HG03342 (cell line): ENCODE results near the gene PARD3.

Experiments
- ATAC-seq: cut with Tn5 transposase; IDR thresholded peaks from one replicate; pipeline ENCODE4 v1.9.1; 2021; ENCODE audit warnings: mild to moderate bottlenecking, moderate library complexity; ENCODE audit not compliant: unreplicated experiment

The PARD3 gene

DNA sequence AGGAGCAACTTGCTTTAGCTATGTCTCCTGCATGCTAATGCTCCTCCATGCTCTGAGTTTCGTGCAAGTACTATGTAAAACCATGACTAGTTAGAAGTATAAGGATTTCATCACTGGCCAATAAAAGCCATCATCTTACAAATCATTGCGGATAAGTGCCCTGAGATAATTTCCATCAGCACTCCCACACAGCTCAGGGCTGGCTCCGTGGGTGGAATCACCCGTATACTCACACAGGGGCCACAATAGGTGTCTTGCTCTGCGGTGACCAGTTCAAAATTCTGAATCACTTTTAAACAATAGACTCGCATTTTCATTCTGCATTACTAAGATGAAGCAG is 227.4 kb downstream of the PARD3 start:
- ATAC-seq: no peak

DNA sequence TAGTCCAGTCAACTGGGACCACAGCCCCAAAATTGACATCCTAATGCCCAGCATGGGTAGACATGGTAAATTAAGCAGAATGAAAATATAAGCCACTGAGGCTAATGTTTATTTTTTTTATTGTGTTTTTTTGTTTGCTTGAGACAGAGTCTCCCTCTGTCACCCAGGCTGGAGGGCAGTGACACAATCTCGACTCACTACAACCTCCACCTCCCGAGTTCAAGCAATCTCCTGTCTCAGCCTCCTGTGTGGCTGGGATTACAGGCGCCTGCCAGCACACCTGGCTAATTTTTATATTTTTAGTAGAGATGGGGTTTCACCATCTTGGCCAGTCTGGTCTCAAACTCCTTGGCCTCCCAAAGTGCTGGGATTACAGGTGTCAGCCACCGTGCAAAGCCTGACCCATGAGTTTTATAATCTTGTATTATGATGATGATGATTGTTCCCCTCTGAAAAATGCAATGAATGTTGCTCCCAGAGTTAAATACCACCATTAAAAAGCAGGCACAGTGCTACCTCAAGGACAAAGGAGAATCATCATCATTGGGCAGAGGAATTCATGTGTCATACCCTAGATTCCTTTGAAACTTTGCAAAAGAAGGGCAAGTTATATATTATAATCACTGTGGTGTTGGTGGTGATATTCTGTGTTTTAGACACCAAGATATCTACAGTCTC is 228.0 kb downstream of the PARD3 start:
- no peak for ATAC-seq

DNA sequence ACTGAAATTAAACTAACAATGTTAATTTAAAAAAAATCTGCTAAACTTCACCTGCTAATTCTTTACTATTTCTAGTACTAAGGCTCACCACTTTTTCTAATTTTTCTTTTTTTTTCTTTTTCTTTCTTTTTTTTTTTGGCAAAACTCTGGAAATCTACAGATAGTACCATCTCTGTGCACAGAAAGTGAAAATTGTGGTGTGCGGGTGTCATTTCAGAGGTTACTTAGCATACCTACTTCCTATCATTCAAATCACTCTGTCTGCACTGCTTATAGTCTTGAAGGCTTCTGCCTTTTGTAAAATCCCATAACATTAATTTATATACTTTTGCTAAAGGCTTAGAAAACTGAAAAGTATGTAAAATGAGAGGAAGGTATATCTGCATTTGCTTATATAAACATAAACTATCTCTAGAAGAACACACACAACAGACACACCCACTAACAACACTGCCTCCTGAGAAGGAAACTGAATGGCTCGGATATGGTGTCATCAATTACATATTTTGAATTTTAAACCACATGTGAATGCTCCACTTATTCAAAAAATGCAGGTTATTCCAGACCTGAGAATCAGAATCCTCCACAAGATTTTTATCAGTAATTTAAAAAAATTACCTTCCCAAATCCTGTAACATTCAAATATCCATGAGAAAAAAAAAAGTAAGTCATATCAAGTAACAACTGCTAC is 229.5 kb downstream of the PARD3 start:
- no peak for ATAC-seq

DNA sequence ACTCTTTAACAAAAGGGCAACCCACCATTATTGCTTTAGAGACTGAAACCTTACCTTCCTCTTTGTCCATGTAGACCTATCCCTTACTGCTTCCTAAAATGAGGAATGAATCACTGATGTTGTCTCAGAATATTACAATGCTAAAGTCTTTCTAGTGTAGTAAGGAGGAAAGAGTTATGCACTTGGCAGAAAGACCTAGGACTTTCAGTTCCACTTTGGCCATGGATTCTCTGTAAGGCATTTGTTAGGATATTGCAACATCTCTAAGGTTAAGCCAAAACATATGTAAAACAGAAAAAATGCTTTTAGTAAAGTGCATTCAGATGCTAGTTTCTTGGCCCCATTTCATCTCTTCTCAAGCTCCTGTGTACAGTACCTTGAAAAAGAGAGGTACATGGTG is 230.9 kb downstream of the PARD3 start:
- ATAC-seq: no peak

DNA sequence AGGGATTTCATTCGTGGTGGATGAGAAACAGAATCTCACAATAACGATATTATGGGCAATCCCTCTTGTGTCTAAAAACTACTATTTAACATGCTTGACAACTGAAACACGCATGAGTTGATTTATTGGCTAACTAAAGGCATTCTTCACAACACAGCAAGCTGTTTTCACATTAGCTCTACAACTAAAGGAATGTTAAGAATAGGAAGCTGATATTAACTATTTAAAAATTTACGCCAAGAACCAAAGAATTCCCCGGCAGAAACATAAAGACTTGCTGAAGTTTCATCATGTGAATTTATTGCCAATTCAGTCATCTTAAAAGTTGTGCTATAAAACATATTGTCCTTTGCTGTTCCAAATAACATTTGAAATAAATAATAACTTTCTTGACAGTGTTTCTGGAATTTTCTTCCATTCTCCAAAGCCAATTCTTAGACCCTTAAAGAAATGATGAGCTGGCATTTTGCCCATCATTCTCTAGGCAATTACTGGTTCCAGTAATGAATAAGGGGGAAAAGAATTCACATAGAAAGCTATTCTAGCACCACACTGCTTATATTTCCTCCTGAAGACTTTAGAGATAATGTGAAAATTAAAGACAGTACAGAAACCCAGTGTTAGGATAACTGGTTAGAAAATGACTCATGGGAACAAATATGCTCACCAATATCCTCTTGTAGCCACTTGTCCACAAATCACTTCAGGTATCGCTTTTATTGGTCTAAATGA is 233.1 kb downstream of the PARD3 start:
- ATAC-seq: no peak

DNA sequence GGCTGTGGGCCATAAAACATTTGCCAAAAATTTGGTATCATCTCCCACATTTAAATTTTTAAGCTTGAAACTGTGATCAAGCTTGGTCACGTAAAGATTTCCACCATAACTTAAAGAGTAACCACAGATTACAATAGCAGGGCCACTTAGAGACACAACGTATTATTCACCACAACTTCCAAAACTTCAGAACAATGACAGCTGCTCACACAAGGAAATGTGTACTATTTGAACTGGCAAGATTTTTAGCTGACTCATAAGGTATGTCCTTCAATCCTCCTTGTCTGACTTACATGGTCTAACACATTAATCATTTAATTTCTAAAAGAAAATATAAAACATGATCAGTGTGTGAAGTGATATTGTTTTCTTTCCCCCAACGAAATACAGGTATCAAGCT is 234.5 kb downstream of the PARD3 start:
- no peak for ATAC-seq

DNA sequence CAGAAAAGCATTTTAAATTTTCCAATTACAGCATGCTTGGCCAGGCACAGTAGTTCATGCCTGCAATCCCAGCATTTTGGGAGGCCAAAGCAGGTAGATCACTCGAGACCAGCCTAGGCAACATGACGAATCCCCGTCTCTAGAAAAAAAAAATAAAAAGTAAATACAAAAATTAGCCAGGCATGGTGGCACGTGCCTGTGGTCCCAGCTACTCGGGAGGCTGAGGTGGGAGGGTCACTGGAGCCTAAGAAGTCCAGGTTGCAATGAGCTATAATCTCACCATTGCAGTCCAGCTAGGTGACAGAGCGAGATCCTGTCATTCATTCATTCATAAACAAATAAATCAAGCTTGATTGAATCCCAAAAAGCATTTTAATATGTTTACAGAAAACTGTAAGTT is 234.9 kb downstream of the PARD3 start:
- ATAC-seq: no peak

DNA sequence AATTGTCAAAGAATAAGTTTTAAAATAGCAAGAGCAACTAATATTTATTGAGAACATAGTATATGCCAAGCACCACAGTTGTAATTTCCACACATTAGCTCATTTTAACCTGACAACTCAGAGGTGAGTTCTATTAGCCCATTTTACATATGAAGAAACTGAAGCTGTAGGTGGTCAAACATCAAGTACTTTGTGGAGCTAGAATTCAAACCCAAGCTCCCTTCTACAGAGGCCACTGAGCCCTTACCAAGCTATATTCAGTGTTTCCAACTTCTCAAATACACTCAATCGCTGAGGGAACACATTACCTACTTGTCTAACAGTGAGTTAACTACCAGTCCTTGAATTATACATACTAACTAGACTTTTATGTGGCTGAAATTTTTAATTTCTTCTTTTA is 236.6 kb downstream of the PARD3 start:
- no peak for ATAC-seq

DNA sequence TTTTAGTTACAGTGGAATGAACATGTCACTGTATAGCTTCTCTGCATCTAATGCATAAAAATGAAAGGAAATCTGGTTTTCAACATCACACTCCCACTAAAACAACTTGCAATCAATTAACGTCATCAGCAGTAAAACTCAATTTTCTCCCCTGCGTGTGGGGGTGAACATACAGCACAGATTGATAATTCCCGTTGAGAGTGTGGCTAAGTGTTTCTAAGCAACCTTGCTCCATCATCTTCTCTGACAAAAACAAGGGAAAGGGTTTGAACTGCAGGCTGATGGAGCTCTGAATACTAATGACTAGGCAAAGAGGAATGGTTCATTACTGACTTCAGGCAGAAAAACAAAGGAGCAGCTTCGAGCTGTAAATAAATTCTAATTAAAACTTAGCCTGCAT is 238.3 kb downstream of the PARD3 start:
- no peak for ATAC-seq

DNA sequence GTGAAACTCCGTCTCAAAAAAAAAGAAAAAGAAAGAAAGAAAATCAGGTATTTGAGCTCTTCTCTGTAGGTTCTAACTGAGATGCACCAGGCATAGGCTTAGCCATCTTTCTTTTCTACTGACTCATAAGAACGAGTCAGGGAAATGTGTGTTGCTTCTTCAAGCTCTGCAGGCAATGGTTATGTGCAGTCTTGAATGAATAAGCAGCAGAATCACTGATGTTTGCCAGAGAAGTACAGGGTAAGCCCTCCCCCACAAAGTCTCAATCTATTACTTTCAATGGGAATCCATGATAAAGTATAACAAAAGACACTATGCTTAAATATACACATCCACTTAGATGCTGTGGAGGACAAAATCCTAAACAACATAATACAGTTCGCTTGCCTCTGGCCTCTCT is 239.2 kb downstream of the PARD3 start:
- ATAC-seq: no peak

DNA sequence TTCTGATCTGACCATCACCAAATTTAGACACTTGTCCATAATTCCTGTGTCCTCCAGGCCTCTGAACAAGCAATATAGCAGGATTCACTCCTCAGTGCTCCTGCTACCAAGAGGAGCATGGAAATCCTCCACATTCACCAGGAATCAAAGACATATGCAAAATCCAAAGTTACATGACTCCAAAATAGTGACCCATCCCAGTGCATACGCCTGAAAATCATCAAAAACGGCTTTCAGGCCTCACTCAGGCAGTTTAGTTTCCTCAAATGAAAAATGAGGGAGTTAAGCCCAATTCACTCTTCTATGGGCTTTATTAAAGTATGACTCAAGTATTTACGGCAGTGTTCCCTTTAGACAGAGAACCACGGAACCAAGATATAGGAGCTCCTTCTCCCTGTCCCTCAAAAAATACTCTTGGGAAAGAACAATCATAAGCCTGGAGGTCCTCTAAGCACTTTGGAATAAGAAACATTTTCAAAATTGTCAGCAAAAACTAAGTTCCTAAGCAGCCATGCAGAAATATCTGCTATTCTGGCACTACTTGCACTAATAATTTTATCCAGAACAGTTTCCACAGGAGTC is 240.7 kb downstream of the PARD3 start:
- no peak for ATAC-seq

DNA sequence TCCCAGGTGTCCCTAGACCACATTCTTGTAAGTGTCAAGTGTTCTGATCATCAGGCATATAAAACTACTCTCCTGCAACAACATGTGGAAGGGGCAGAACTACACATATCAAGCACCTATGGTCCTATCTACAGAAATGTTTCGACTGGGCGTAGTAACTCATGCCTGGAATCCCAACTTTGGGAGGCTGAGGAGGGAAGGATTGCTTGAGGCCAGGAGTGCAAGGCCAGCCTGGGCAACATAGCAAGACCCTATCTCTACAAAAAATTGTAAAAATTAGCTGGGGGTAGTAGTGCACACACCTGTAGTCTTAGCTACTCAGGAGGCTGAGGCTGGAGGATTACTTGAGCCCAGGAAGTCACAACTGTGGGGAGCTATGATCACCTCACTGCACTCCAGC is 244.2 kb downstream of the PARD3 start:
- ATAC-seq: no peak

DNA sequence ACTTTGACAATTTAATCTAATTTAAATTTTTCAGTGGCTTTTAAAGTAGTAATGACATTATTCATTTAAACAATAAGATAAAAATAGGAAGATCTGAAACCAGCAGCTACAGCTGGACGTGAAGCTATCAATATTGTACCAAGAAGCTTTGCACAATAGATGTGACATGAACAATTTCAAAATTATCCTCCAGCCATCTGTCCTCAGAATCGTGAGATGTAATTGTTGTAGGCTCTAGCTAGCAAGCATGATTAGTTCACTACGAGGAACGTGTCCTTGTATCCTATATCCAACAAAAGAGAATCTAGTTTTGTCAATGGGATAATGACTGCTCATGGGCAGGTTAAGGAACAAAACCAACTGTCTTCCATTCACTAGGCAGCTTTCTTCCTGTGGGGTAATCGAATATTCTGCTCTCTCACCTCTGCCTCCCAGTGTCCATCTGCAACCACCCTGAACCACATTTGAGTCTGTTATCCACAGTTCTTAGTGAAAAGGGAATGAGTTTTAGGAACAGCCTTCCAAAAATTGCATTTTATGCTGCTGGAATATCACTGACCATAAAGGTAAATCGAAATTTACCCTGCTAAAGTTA is 247.3 kb downstream of the PARD3 start:
- no peak for ATAC-seq

DNA sequence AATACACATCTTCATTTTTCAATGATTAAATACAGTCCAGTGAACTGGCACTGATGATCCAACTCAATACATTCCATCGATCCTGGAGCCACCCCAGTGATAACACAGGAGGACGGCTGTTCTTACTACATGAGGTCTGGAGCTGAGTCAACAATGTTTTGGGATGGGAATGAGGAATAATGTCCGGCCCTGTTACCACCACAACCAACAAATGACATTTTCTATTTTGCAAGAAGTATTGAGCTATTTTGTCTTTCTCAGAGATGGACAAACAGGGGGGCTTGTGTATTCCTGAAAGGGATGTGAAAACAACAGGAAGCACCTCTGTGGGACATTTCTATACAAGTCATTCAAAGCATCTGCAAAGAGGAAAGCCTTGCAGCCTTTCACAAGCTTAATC is 249.2 kb downstream of the PARD3 start:
- ATAC-seq: no peak

DNA sequence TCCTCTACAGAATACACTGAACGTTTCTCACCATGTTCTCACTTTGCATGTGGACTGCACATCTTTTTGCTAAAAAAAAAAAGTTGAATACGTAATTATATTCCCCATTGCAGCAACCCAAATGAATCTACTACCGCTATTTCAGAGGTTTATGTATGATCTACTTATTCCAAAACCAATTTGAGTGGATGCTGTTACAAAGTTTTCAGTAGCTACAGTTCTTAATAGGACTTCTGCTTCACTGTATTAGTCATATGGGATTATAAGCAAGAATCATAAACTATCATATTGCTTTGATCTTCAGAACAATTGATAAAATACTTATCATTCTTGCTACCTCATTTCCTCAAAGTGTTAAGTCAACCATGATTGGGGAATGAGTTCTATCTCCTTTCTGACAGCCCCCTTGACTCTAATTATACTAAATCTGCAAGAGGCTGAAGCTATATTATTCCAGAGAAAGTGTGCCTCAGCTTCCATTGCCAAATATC is 257.0 kb downstream of the PARD3 start:
- no peak for ATAC-seq

DNA sequence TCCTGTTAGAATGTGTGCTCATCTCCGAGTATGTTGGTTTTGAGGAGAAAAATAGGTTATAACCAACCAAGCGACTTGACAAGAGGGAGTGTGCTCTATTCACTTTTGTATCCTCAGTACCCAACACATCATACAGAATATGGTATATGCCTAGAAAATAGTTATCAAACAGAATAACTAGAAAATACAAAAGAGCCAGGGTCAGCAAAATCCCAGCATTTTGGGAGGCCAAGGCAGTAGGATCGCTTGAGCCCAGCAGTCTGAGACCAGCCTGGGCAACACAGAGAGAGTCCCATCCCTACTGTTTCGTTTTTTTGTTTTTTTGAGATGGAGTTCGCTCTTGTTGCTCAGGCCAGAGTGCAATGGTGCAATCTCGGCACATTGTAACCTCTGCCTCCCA is 257.9 kb downstream of the PARD3 start:
- ATAC-seq: no peak

DNA sequence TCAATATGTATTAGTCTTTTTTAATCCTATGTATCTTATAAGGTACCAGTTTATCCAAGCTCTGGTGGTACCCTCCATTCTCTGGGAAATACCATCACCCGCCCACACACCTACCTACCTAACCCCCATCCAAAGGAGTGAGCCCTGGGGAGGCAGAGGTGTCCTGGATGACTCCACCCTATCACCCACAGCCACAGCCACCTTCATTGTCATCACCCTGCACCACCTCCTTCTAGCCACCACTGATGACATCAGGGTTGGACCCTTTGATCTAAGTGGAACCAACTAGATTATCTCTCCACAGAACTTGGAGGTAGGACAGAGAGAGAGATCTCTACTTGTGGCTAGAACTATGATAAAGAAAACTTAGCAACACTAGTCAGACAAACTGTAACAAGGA is 259.4 kb downstream of the PARD3 start:
- no peak for ATAC-seq

DNA sequence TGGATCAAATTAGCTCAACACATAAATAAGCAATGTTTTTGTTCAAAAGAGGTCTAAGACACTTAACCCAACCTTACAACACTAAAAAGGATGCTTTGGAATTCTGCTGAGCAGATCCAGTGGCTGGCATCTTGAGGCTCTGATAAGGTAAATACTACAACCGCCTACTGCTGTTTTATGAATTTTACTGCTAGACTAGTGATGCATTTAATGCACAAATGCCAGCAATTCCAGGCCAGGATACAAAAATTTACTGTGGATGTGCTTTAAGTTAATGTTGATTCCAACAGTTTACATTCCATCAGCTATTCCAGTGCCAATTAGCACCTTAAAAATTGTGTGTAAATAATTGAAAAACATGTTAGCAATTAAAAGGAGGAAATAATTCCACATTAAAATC is 261.3 kb downstream of the PARD3 start:
- ATAC-seq: no peak

DNA sequence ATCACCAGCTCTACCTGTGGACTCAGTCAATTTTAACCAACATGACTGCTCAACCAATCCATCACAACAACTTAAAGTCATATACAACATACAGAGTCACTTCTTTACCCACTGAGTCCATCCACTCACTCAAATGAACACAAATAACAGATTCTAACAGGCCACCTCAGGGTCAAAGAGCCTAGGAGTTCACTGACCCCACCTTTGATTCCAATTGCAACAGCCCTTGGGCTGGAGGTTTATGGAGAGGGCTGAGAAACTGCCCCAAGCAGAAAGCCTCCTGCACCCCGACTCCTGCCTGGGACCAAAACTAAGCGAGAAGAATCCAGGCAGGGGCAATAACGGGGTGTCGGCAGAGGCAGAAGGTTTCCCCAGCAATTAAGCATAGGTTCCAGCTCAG is 263.8 kb downstream of the PARD3 start:
- no peak for ATAC-seq

DNA sequence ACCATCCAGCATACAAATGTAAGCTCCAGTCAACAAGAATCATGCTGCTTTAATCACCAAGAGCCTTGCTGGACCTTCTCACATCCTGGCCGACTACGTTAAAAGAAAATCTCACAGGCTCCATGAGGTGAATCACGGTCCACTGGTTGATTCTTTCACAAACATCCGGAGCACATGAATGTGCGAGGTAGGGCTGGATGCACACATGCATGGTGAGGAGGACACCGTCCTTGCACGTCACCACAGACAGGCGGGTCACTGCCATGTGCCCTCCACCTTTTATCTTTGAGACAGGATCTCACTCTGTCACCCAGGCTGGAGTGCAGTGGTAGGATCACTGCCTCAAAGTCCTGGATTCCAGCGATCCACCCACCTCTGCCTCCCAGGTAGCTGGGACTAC is 265.1 kb downstream of the PARD3 start:
- ATAC-seq: no peak

DNA sequence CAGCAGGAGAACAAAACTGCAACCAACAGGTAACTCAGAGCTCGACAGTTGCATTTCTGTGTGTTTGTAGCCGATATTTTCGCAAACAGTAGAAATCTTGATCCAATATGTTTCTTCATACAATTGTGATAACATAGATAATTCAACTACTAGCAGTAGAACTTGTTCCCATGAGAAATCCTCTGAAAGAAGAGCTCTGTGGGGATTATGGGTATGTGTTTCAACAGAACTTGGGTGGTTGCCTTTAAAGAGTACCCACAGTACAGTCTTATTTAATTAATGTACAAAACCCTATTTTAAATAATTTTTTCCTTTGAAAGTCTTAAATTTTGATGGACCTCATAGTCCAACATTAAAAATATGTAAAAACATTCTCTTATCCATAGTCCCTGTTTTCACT is 266.1 kb downstream of the PARD3 start:
- no peak for ATAC-seq
